LHCN-M2 (cell line): ENCODE measurements around the gene KLHL35. TPM values are rescaled to one million over a fixed set of nuclear protein-coding genes. Genes with fewer than 3 reads are reported as not detected.
"Not testable (repeated sequence)": the region's sequence is repeated elsewhere in the genome, so short reads cannot be mapped to it uniquely, and the experiment has no call there.

ENCODE experiments used
- DNase-seq: peaks from one replicate; pipeline ENCODE4 v3.0.0-alpha.2; 2012; ENCODE audit warnings: low read depth
- total RNA-seq: library from RNA; depleted of rRNA; stranded (reverse); fragments of >200 nt; gene quantifications from 2 replicates; pipeline ENCODE4 v1.2.3, GENCODE V29; 2014

KLHL35 gene
- total RNA-seq, 1 experiment from 2014 or later, result 5.7 TPM

GRCh38 chr11:75426720-75427086, 6.3 kb downstream of the KLHL35 start:
- no peak for DNase-seq

- no peak for DNase-seq
These were observed 7.6 kb downstream of the KLHL35 start for GRCh38 chr11:75425422-75425821.

GRCh38 chr11:75424396-75424795, 8.6 kb downstream of the KLHL35 start:
- peak; percentile 67 for DNase-seq

DNA sequence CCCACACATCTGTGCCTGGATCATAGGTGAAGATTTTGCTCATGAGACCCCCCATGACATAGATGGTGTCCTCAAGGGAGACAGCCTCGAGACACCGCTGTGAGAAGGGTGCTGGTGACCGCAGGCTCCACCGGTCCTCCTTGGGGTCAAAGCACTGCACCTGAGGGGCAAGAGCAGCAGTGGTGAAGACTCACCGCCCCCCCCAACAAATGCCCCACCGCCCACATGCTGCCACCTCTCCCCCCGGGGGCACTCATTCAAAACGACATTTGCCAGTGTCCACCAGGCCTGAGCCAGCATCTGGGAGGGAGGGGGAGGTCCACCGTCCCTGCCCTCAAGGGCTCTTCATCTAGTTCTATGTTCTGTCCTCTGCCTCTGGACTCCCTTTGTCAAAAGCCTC, 9.3 kb downstream of the KLHL35 start:
- DNase-seq, result no peak

DNA sequence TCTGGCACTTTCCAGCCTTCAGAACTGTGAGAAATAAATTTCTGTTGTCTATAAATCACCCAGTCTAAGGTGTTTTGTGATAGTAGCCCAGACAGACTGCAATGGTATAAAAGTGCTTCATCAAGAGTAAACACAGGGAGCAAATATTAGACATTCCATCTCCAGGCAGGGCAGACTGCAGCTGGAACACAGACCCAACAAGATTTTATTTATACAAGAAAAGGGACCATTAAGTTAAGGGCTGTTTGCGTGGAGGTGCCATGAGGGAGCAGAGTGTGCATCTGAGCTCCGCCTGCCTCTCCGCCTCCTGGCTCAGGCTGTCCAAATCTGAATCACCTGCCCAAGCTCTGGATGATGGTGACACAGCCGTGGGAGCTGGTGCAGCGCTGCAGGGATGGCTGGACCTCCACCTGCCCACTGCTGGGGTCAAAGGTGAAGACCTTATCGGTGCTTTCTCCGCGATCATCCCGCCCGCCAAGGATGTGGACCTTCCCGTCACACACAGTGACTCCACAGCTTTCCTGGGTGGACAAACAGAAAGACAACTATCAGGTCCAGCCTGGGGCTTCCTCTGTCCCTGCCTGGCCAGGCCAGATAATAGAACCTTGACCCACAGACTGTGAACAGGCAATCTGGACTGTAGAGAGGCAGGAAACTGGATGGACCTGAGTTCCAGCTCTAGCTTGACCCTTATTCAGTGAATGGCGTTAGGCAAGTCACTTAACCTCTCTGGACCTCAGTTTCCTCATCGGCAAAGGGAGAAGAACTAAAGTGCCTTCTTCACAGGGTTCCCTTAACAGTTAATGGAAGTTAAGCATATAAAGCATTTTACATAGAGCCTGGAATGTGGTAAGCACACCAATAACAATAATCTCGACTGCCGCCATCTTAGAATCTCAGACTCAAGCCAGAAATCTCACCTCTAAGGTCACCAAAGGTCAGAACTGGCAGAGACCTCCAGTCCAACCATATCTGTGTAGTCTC, 10.5 kb downstream of the KLHL35 start:
- DNase-seq, result no peak

GRCh38 chr11:75421902-75422247, 11.1 kb downstream of the KLHL35 start:
- DNase-seq, result no peak

- DNase-seq, result no peak
These were observed 11.9 kb downstream of the KLHL35 start for GRCh38 chr11:75421035-75421602.

- no peak for DNase-seq
These were observed 12.6 kb downstream of the KLHL35 start for GRCh38 chr11:75420224-75421034.

DNA sequence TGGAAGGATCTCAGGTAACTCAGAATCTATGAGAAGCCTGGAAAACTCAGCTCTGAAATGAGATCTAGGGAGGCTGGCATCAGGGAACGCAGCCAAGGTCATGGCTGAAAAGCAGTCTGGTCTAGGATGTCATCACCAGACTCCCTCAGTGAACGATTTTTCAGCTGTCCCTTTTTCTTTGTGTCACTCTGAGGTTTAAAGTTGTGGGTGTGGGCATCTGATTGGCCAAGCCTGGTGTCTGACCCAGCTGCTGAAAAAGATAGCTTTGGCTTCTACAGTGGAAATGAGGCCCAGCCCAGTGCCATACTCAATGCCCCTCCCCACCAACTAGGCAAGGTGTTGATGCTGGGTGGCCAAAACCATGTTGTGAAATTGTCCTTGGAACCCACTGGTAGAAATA, 19.1 kb downstream of the KLHL35 start:
- peak; percentile 75 for DNase-seq

DNA sequence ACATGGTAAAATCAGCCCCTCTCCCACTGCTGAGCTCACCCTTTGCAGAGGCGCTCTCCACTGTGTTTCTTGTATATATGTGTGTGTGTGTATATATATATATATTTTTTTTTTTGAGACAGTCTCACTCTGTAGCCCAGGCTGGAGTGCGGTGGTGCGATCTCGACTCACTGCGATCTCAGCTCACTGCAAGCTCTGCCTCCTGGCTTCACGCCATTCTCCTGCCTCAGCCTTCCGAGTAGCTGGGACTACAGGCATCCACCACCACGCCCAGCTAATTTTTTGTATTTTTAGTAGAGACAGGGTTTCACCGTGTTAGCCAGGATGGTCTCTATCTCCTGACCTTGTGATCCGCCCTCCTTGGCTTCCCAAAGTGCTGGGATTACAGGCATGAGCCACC, 19.9 kb downstream of the KLHL35 start:
- not testable (repeated sequence) for DNase-seq

GRCh38 chr11:75409971-75410370, 23.0 kb downstream of the KLHL35 start:
- DNase-seq, result not testable (repeated sequence)

GRCh38 chr11:75408957-75409219, 24.1 kb downstream of the KLHL35 start:
- DNase-seq, result no peak

DNA sequence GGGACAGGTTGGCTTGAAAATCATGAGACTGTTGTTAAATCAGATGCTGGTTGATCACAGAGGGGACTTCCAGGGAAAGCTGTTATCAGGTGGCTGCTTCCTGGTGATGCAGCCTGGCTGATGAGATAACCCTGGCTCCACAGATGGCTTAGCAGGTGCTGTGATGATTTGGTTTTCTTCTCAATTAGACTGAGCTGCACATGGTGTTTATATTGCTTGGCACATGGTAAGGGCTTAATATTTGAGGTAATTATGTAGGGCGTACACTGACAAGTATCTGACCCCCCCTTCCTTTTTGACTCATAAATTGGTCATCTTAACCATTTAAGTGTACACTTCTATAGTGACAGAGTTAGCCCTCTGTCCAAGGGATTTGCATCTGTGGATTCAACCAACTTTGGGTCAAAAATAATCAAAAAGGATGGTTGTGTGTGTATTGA, 26.6 kb downstream of the KLHL35 start:
- DNase-seq, result no peak

DNA sequence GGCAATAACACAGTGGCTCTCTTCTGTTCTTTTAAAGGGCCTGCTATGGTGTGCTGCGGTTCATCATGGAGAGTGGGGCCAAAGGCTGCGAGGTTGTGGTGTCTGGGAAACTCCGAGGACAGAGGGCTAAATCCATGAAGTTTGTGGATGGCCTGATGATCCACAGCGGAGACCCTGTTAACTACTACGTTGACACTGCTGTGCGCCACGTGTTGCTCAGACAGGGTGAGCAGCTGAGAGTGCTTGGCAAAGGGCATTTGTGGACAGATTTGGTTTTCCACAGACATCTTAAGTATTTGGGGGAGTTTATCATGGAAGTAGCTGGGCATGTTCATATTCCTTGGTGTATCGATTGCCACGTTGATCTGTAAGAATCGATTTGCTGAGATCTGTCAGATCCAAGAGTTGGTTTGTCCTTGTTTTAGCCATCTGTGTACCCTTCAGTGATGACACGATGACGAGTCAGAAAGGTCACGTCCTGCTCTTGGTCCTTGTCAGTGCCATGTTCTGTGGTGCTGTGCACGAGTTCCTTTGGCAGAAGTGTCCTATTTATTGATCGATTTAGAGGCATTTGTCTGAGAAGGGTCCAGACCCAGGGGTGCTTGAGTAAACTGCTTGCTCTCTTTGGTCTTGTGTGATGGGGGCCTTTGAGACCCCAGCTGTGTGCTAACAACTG, 28.9 kb downstream of the KLHL35 start:
- no peak for DNase-seq

GRCh38 chr11:75403037-75403436, 30.0 kb downstream of the KLHL35 start:
- no peak for DNase-seq

DNA sequence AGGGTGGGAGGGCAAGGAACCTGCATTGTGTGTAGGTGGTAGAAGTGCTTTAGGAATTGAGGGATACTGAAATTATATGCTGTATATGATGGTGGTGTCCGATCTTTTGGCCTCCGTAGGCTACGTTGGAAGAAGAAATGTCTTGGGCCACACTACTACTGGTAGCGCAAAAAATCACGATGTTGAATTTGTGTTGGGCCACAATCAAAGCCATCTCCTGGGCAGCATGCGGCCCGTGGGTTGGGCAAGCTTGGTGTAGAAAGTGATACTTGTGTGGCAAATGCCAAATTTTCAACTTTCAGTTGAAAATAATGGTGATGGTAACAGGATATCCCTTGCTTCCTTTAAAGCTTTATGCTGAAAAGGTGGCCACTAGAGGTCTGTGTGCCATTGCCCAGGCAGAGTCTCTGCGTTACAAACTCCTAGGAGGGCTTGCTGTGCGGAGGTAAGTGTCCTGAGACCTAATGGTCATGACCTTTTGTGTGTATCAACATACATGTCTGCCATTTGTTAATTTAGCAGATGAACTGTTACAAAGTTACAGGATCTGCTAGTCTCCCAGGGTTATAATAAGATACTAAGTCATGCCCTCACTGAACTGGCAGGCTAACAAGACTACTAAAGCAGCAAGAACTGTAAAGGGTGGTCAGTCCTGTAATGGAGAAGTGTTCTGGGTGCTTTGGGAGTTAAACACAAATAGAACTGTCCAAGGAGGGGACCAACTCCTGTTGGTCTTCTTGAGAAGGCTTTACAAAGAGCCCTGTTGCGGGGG, 30.8 kb downstream of the KLHL35 start:
- no peak for DNase-seq

- DNase-seq, result no peak
These were observed 32.7 kb downstream of the KLHL35 start for GRCh38 chr11:75400146-75400865.

GRCh38 chr11:75399344-75400145, 33.5 kb downstream of the KLHL35 start, which contains the start of gene RPS3:
TSS of gene RPS3 (plus strand) at chr11:75399518. CDS start at chr11:75399548, 30 bp downstream.
- DNase-seq, result peak; percentile 90

GRCh38 chr11:75398906-75399305, 34.1 kb downstream of the KLHL35 start:
- no peak for DNase-seq
